ENCODE data around the gene REXO4.

Gene REXO4

GRCh38 chr9:133449760-133450159 lies 31.9 kb upstream of the REXO4 start:
- peak; percentile 8 for DNase-seq

GRCh38 chr9:133448487-133448972 lies 30.7 kb upstream of the REXO4 start:
- peak; percentile 19 for DNase-seq

GRCh38 chr9:133445293-133445969 lies 27.6 kb upstream of the REXO4 start:
- no peak for DNase-seq

- DNase-seq, result peak; percentile 17
Observed at GRCh38 chr9:133443982-133444381, 26.2 kb upstream of the REXO4 start.

GRCh38 chr9:133443248-133443647 lies 25.4 kb upstream of the REXO4 start:
- no peak for DNase-seq

- no peak for DNase-seq
Observed at GRCh38 chr9:133441571-133441970, 23.8 kb upstream of the REXO4 start.

GRCh38 chr9:133440874-133441273 lies 23.1 kb upstream of the REXO4 start:
- no peak for DNase-seq

GRCh38 chr9:133439337-133439736 lies 21.5 kb upstream of the REXO4 start:
- no peak for DNase-seq

GRCh38 chr9:133437753-133438531 lies 20.1 kb upstream of the REXO4 start:
- no peak for DNase-seq

GRCh38 chr9:133436681-133437080 lies 18.9 kb upstream of the REXO4 start:
- DNase-seq, result no peak

GRCh38 chr9:133433351-133433843 lies 15.6 kb upstream of the REXO4 start:
- no peak for DNase-seq

- DNase-seq, result peak; percentile 2
Observed at GRCh38 chr9:133430244-133430643, 12.4 kb upstream of the REXO4 start.

GRCh38 chr9:133429641-133430161 lies 11.9 kb upstream of the REXO4 start:
- peak; percentile 62 for DNase-seq

GRCh38 chr9:133429214-133429613 lies 11.4 kb upstream of the REXO4 start:
- DNase-seq, result no peak

- peak; percentile 61 for DNase-seq
Observed at GRCh38 chr9:133428617-133429101, 10.8 kb upstream of the REXO4 start.

- peak; percentile 17 for DNase-seq
Observed at GRCh38 chr9:133427658-133428348, 10.0 kb upstream of the REXO4 start.

GRCh38 chr9:133426011-133426410 lies 8.2 kb upstream of the REXO4 start:
- DNase-seq, result no peak

GRCh38 chr9:133425049-133425632 lies 7.3 kb upstream of the REXO4 start:
- DNase-seq, result no peak

GRCh38 chr9:133424187-133424586 lies 6.4 kb upstream of the REXO4 start:
- no peak for DNase-seq

GRCh38 chr9:133423216-133423615 lies 5.4 kb upstream of the REXO4 start:
- DNase-seq, result no peak

- no peak for DNase-seq
Observed at GRCh38 chr9:133421615-133422542, 4.1 kb upstream of the REXO4 start, which contains the start of gene ADAMTS13. ADAMTS13 (plus strand) TSS chr9:133422367; CDS start chr9:133422444, 77 bp downstream.

All from left hindlimb (tissue), 1 donor.